Activated CD8-positive, alpha-beta memory T cell treated with anti-CD3 and anti-CD28 coated beads for 1 hour (primary cell): ENCODE results near the gene NPAT.

ENCODE experiments used
- DNase-seq, 2 donors: peaks; one replicate each; pipeline ENCODE4 v3.0.0-alpha.2; 2020; ENCODE audit warnings: low read depth in 1 of 2; ENCODE audit errors: extremely low read depth in 1 of 2

The NPAT gene

GRCh38 chr11:108220721-108221336 lies 1.6 kb downstream of the NPAT start:
- DNase-seq = no peak

- DNase-seq = no peak
Measured at GRCh38 chr11:108218912-108219783, 3.3 kb downstream of the NPAT start.

GRCh38 chr11:108218455-108218854 lies 4.0 kb downstream of the NPAT start:
- no peak for DNase-seq

- no peak for DNase-seq
Measured at GRCh38 chr11:108216988-108217387, 5.5 kb downstream of the NPAT start.

GRCh38 chr11:108213784-108214183 lies 8.7 kb downstream of the NPAT start:
- DNase-seq = no peak

GRCh38 chr11:108210441-108210840 lies 12.0 kb downstream of the NPAT start:
- DNase-seq = no peak

- no peak for DNase-seq
Measured at GRCh38 chr11:108207683-108208060, 14.8 kb downstream of the NPAT start.

- DNase-seq = no peak
Measured at GRCh38 chr11:108206969-108207682, 15.3 kb downstream of the NPAT start.

GRCh38 chr11:108206171-108206570 lies 16.3 kb downstream of the NPAT start:
- DNase-seq = no peak

- DNase-seq = no peak
Measured at GRCh38 chr11:108204929-108205499, 17.4 kb downstream of the NPAT start.

- no peak for DNase-seq
Measured at GRCh38 chr11:108204376-108204775, 18.1 kb downstream of the NPAT start.

- no peak for DNase-seq
Measured at GRCh38 chr11:108203075-108203474, 19.4 kb downstream of the NPAT start.

GRCh38 chr11:108199446-108200321 lies 22.8 kb downstream of the NPAT start:
- DNase-seq = no peak

- no peak for DNase-seq
Measured at GRCh38 chr11:108198833-108199232, 23.6 kb downstream of the NPAT start.

GRCh38 chr11:108197351-108197750 lies 25.1 kb downstream of the NPAT start:
- no peak for DNase-seq

GRCh38 chr11:108196901-108197300 lies 25.5 kb downstream of the NPAT start:
- no peak for DNase-seq

GRCh38 chr11:108193725-108194124 lies 28.7 kb downstream of the NPAT start:
- no peak for DNase-seq

GRCh38 chr11:108177570-108177969 lies 44.9 kb downstream of the NPAT start:
- DNase-seq = no peak

- DNase-seq = no peak
Measured at GRCh38 chr11:108170184-108170583, 52.3 kb downstream of the NPAT start.

- no peak for DNase-seq
Measured at GRCh38 chr11:108167624-108168023, 54.8 kb downstream of the NPAT start.
